Liver (tissue), 9 donors: Measurements from ENCODE around the gene KIF6. TPM values are rescaled to one million over a fixed set of nuclear protein-coding genes. Genes with fewer than 3 reads are reported as not detected.

Experiments used
- DNase-seq: peaks from one replicate; pipeline ENCODE4 v3.0.0-alpha.2; 2017; ENCODE audit warnings: low spot score
- H3K27ac ChIP-seq, 2 donors: one replicate each; pipeline ENCODE4 v1.7.0; 2013; ENCODE audit warnings: inconsistent platforms in 2 of 2, low read length in 2 of 2, control low read depth in 1 of 2, low read depth in 1 of 2, mild to moderate bottlenecking in 1 of 2
- H3K27me3 ChIP-seq, 4 donors: one replicate each; pipeline versions ENCODE4 v1.6.1 to v1.7.0; 2013; ENCODE audit warnings: low read length in 3 of 4, inconsistent platforms in 1 of 4, mild to moderate bottlenecking in 1 of 4, moderate library complexity in 1 of 4; ENCODE audit not compliant: control insufficient read depth in 4 of 4, insufficient read depth in 4 of 4
- H3K36me3 ChIP-seq, 4 donors: one replicate each; pipeline versions ENCODE4 v1.6.1 to v1.7.0; 2013; ENCODE audit warnings: low read length in 3 of 4, mild to moderate bottlenecking in 3 of 4, low read depth in 1 of 4, moderate library complexity in 1 of 4; ENCODE audit not compliant: control insufficient read depth in 4 of 4, insufficient read depth in 3 of 4
- H3K4me1 ChIP-seq, 4 donors: one replicate each; pipeline versions ENCODE4 v1.6.1 to v1.7.0; 2013; ENCODE audit warnings: low read length in 3 of 4, mild to moderate bottlenecking in 3 of 4, moderate library complexity in 1 of 4; ENCODE audit not compliant: control insufficient read depth in 4 of 4, insufficient read depth in 4 of 4
- H3K4me3 ChIP-seq, 3 donors: one replicate each; pipeline versions ENCODE4 v1.6.1 to v1.7.0; 2013; ENCODE audit warnings: low read length in 3 of 3, control low read depth in 1 of 3, low read depth in 1 of 3, mild to moderate bottlenecking in 1 of 3
- H3K9ac ChIP-seq, 2 donors: one replicate each; pipeline ENCODE4 v1.7.0; 2013; ENCODE audit warnings: low read length in 2 of 2, mild to moderate bottlenecking in 2 of 2, moderate library complexity in 2 of 2, control low read depth in 1 of 2, low read depth in 1 of 2
- H3K9me3 ChIP-seq, 4 donors: one replicate each; pipeline versions ENCODE4 v1.6.1 to v1.7.0; 2013; ENCODE audit warnings: low read length in 3 of 4; ENCODE audit not compliant: control insufficient read depth in 4 of 4
- EGR1 ChIP-seq, 2 donors: IDR thresholded peaks; 2 replicates each; pipeline ENCODE4 v1.6.1; 2016 to 2018; ENCODE audit warnings: antibody characterized with exemption in 2 of 2, low read depth in 2 of 2
- FOXA1 ChIP-seq: IDR thresholded peaks from 2 replicates; pipeline ENCODE4 v1.6.1; 2016; ENCODE audit warnings: antibody characterized with exemption
- FOXA2 ChIP-seq: IDR thresholded peaks from 2 replicates; pipeline ENCODE4 v1.6.1; 2016; ENCODE audit warnings: antibody characterized with exemption
- GABPA ChIP-seq, 2 donors: IDR thresholded peaks in 1 of 2; conservative IDR thresholded peaks in 1 of 2; 2 replicates each; pipeline ENCODE4 v1.6.1; 2016; ENCODE audit warnings: antibody characterized with exemption in 2 of 2, mild to moderate bottlenecking in 1 of 2, moderate library complexity in 1 of 2
- HNF4A ChIP-seq, 2 donors: conservative IDR thresholded peaks; 2 replicates each; pipeline ENCODE4 v1.6.1; 2016; ENCODE audit warnings: antibody characterized with exemption in 2 of 2, mild to moderate bottlenecking in 2 of 2
- HNF4G ChIP-seq: IDR thresholded peaks from 2 replicates; pipeline ENCODE4 v1.6.1; 2016; ENCODE audit warnings: antibody characterized with exemption
- JUND ChIP-seq, 2 donors: IDR thresholded peaks; 2 replicates each; pipeline ENCODE4 v1.6.1; 2016; ENCODE audit warnings: antibody characterized with exemption in 2 of 2
- NR2F2 ChIP-seq: IDR thresholded peaks from 2 replicates; pipeline ENCODE4 v1.6.1; 2016; ENCODE audit warnings: antibody characterized with exemption
- RAD21 ChIP-seq, 2 donors: IDR thresholded peaks; 2 replicates each; pipeline ENCODE4 v1.6.1; 2016; ENCODE audit warnings: antibody characterized with exemption in 2 of 2, mild to moderate bottlenecking in 2 of 2
- RXRA ChIP-seq, 2 donors: IDR thresholded peaks; 2 replicates each; pipeline ENCODE4 v1.6.1; 2017 to 2018; ENCODE audit warnings: antibody characterized with exemption in 2 of 2, mild to moderate bottlenecking in 1 of 2
- SP1 ChIP-seq: IDR thresholded peaks from 2 replicates; pipeline ENCODE4 v1.6.1; 2018; ENCODE audit warnings: antibody characterized with exemption, mild to moderate bottlenecking
- TAF1 ChIP-seq: conservative IDR thresholded peaks from 2 replicates; pipeline ENCODE4 v1.6.1; 2016; ENCODE audit warnings: antibody characterized with exemption, mild to moderate bottlenecking
- YY1 ChIP-seq: IDR thresholded peaks from 2 replicates; pipeline ENCODE4 v1.6.1; 2016; ENCODE audit warnings: antibody characterized with exemption, mild to moderate bottlenecking
- WGBS: extraction: QIAGEN DNeasy Blood & Tissue Kit; methylation state at CpG from one replicate; pipeline ENCODE4 v1.1.7; 2013; 5-methylcytosine and 5-hydroxymethylcytosine counted together
- polyA plus RNA-seq, 2 donors: library from polyadenylated mRNA; stranded (reverse) in 1 of 2; unstranded in 1 of 2; fragments of 200-250 nt in 1 of 2; fragments of >200 nt in 1 of 2; fragmentation: Nextera tagmentation in 1 of 2; extraction: Ambion mirVana in 1 of 2; gene quantifications; one replicate each; pipeline versions ENCODE4 v1.2.1 to v1.2.3, GENCODE V29; 2013 to 2015
- total RNA-seq, 2 donors: library from RNA; depleted of rRNA; stranded (reverse); fragments of >200 nt; gene quantifications; one replicate each; pipeline ENCODE4 v1.2.3, GENCODE V29; 2014
- TF ChIP-seq, protein P1 (sequence below): IDR thresholded peaks from 2 replicates; pipeline ENCODE4 v1.6.1; 2016; ENCODE audit warnings: antibody characterized with exemption, mild to moderate bottlenecking
- TF ChIP-seq, protein P2 (sequence below): IDR thresholded peaks from 2 replicates; pipeline ENCODE4 v1.6.1; 2016; ENCODE audit warnings: antibody characterized with exemption
- TF ChIP-seq, protein P3 (sequence below): IDR thresholded peaks from 2 replicates; pipeline ENCODE4 v1.6.1; 2016; ENCODE audit warnings: antibody characterized with exemption
- TF ChIP-seq, protein P4 (sequence below): IDR thresholded peaks from 2 replicates; pipeline ENCODE4 v1.6.1; 2016; ENCODE audit warnings: antibody characterized with exemption
- TF ChIP-seq, protein P5 (sequence below): fragments of 150-350 bp; IDR thresholded peaks from 2 replicates; pipeline ENCODE4 v1.5.1; 2017; ENCODE audit warnings: improper control_type of control experiment, low read depth, low read length; ENCODE audit not compliant: missing input control
- donor health status: healthy.
- donor health status: healthy.
- donor health status: healthy.
- donor health status: healthy.
- donor health status: healthy.

Gene KIF6
- total and polyA plus RNA-seq, 4 donors, result 0.17 to 7.5 (median 0.29) TPM

DNA sequence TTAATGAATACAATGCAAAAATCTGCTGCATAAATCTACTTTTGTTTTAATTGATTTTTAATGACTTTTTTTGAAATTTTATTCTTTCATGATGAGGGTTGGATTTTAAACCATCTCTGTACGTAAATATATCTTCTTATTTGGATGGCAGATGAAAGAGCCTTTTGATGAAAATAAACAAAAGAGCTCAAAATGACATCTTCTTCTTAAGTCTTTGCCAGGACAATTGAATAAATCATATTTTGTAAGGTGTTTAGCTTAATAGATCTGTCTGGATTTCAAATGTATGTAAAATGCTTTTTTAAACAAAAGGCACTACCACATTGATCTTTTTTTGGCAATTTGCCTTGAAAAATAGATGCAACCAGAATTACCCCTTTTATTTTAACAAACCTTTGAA is 39.3 kb downstream of the KIF6 start:
- no peaks in the 10 kb centered on the region for H3K9me3 ChIP-seq
- TF ChIP-seq FOXA1, result no peak
- TF ChIP-seq, protein P1, sequence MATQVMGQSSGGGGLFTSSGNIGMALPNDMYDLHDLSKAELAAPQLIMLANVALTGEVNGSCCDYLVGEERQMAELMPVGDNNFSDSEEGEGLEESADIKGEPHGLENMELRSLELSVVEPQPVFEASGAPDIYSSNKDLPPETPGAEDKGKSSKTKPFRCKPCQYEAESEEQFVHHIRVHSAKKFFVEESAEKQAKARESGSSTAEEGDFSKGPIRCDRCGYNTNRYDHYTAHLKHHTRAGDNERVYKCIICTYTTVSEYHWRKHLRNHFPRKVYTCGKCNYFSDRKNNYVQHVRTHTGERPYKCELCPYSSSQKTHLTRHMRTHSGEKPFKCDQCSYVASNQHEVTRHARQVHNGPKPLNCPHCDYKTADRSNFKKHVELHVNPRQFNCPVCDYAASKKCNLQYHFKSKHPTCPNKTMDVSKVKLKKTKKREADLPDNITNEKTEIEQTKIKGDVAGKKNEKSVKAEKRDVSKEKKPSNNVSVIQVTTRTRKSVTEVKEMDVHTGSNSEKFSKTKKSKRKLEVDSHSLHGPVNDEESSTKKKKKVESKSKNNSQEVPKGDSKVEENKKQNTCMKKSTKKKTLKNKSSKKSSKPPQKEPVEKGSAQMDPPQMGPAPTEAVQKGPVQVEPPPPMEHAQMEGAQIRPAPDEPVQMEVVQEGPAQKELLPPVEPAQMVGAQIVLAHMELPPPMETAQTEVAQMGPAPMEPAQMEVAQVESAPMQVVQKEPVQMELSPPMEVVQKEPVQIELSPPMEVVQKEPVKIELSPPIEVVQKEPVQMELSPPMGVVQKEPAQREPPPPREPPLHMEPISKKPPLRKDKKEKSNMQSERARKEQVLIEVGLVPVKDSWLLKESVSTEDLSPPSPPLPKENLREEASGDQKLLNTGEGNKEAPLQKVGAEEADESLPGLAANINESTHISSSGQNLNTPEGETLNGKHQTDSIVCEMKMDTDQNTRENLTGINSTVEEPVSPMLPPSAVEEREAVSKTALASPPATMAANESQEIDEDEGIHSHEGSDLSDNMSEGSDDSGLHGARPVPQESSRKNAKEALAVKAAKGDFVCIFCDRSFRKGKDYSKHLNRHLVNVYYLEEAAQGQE, result no peak
- TF ChIP-seq, protein P2, sequence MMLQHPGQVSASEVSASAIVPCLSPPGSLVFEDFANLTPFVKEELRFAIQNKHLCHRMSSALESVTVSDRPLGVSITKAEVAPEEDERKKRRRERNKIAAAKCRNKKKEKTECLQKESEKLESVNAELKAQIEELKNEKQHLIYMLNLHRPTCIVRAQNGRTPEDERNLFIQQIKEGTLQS, result no peak
- TF ChIP-seq RAD21 (IDR thresholded peaks at IDR 0.05), result no peak
- TF ChIP-seq TAF1, result no peak
- TF ChIP-seq RXRA (IDR thresholded peaks at IDR 0.05), result no peak
- TF ChIP-seq HNF4G, result no peak
- TF ChIP-seq, protein P3, sequence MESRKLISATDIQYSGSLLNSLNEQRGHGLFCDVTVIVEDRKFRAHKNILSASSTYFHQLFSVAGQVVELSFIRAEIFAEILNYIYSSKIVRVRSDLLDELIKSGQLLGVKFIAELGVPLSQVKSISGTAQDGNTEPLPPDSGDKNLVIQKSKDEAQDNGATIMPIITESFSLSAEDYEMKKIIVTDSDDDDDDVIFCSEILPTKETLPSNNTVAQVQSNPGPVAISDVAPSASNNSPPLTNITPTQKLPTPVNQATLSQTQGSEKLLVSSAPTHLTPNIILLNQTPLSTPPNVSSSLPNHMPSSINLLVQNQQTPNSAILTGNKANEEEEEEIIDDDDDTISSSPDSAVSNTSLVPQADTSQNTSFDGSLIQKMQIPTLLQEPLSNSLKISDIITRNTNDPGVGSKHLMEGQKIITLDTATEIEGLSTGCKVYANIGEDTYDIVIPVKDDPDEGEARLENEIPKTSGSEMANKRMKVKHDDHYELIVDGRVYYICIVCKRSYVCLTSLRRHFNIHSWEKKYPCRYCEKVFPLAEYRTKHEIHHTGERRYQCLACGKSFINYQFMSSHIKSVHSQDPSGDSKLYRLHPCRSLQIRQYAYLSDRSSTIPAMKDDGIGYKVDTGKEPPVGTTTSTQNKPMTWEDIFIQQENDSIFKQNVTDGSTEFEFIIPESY, result no peak
- no peak for TF ChIP-seq NR2F2
- no peak for TF ChIP-seq GABPA (IDR thresholded peaks at IDR 0.05 in 1 of 2, conservative IDR thresholded peaks at IDR 0.05 in 1 of 2)
- no peak for TF ChIP-seq HNF4A (conservative IDR thresholded peaks at IDR 0.05)
- no peak for TF ChIP-seq FOXA2
- no peak for TF ChIP-seq JUND (IDR thresholded peaks at IDR 0.05)
- TF ChIP-seq EGR1 (IDR thresholded peaks at IDR 0.05; ENCODE audit: low read depth in 2 of 2), result no peak
- TF ChIP-seq, protein P4, sequence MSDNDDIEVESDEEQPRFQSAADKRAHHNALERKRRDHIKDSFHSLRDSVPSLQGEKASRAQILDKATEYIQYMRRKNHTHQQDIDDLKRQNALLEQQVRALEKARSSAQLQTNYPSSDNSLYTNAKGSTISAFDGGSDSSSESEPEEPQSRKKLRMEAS, result no peak
- TF ChIP-seq, protein P5, sequence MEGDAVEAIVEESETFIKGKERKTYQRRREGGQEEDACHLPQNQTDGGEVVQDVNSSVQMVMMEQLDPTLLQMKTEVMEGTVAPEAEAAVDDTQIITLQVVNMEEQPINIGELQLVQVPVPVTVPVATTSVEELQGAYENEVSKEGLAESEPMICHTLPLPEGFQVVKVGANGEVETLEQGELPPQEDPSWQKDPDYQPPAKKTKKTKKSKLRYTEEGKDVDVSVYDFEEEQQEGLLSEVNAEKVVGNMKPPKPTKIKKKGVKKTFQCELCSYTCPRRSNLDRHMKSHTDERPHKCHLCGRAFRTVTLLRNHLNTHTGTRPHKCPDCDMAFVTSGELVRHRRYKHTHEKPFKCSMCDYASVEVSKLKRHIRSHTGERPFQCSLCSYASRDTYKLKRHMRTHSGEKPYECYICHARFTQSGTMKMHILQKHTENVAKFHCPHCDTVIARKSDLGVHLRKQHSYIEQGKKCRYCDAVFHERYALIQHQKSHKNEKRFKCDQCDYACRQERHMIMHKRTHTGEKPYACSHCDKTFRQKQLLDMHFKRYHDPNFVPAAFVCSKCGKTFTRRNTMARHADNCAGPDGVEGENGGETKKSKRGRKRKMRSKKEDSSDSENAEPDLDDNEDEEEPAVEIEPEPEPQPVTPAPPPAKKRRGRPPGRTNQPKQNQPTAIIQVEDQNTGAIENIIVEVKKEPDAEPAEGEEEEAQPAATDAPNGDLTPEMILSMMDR, result no peak
- no peak for TF ChIP-seq SP1
- TF ChIP-seq YY1, result no peak
- DNase-seq, result no peak
- no peak overlapping the region for H3K27ac ChIP-seq
- H3K4me3 ChIP-seq, result no peak overlapping the region
- H3K4me1 ChIP-seq, result no peaks in the 10 kb centered on the region
- 95% methylated on average over 1 of the region's 1 CpG for WGBS
- H3K9ac ChIP-seq, result no peak overlapping the region
- no peaks in the 10 kb centered on the region for H3K36me3 ChIP-seq
- no peaks in the 10 kb centered on the region for H3K27me3 ChIP-seq

DNA sequence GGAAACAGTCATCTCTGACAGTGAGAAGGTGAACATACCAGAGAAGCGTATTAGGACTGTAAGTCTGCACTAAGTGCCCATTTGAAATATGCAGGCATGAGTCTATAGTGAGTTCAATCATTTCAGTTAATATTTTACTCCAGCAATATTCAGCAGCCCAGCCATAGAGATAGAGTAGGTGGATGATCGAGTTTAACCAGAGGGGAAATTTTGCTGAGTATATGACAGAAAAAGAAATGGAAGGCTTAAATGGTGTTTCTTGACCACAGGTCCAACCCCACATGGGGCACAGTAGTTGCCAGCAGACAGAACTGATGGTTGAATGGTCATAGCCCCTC is 39.8 kb downstream of the KIF6 start:
- no peaks in the 10 kb centered on the region for H3K36me3 ChIP-seq
- no peak for TF ChIP-seq EGR1 (IDR thresholded peaks at IDR 0.05; ENCODE audit: low read depth in 2 of 2)
- TF ChIP-seq FOXA2, result no peak
- TF ChIP-seq YY1, result no peak
- TF ChIP-seq FOXA1, result no peak
- TF ChIP-seq, protein P5, result no peak
- TF ChIP-seq NR2F2, result no peak
- TF ChIP-seq, protein P3, result no peak
- H3K4me1 ChIP-seq, result no peaks in the 10 kb centered on the region
- DNase-seq, result no peak
- H3K27me3 ChIP-seq, result no peaks in the 10 kb centered on the region
- no peak overlapping the region for H3K9ac ChIP-seq
- H3K9me3 ChIP-seq, result no peaks in the 10 kb centered on the region
- WGBS, result 80% methylated on average over 2 of the region's 2 CpGs
- no peak overlapping the region for H3K27ac ChIP-seq
- H3K4me3 ChIP-seq, result no peak overlapping the region
